Liver (tissue), 9 donors: Measurements from ENCODE around the gene EZR. TPM values are rescaled to one million over a fixed set of nuclear protein-coding genes. Genes with fewer than 3 reads are reported as not detected.

Experiments used
- DNase-seq: peaks from one replicate; pipeline ENCODE4 v3.0.0-alpha.2; 2017; ENCODE audit warnings: low spot score
- H3K27ac ChIP-seq, 2 donors: one replicate each; pipeline ENCODE4 v1.7.0; 2013; ENCODE audit warnings: inconsistent platforms in 2 of 2, low read length in 2 of 2, control low read depth in 1 of 2, low read depth in 1 of 2, mild to moderate bottlenecking in 1 of 2
- H3K27me3 ChIP-seq, 4 donors: one replicate each; pipeline versions ENCODE4 v1.6.1 to v1.7.0; 2013; ENCODE audit warnings: low read length in 3 of 4, inconsistent platforms in 1 of 4, mild to moderate bottlenecking in 1 of 4, moderate library complexity in 1 of 4; ENCODE audit not compliant: control insufficient read depth in 4 of 4, insufficient read depth in 4 of 4
- H3K36me3 ChIP-seq, 4 donors: one replicate each; pipeline versions ENCODE4 v1.6.1 to v1.7.0; 2013; ENCODE audit warnings: low read length in 3 of 4, mild to moderate bottlenecking in 3 of 4, low read depth in 1 of 4, moderate library complexity in 1 of 4; ENCODE audit not compliant: control insufficient read depth in 4 of 4, insufficient read depth in 3 of 4
- H3K4me1 ChIP-seq, 4 donors: one replicate each; pipeline versions ENCODE4 v1.6.1 to v1.7.0; 2013; ENCODE audit warnings: low read length in 3 of 4, mild to moderate bottlenecking in 3 of 4, moderate library complexity in 1 of 4; ENCODE audit not compliant: control insufficient read depth in 4 of 4, insufficient read depth in 4 of 4
- H3K4me3 ChIP-seq, 3 donors: one replicate each; pipeline versions ENCODE4 v1.6.1 to v1.7.0; 2013; ENCODE audit warnings: low read length in 3 of 3, control low read depth in 1 of 3, low read depth in 1 of 3, mild to moderate bottlenecking in 1 of 3
- H3K9ac ChIP-seq, 2 donors: one replicate each; pipeline ENCODE4 v1.7.0; 2013; ENCODE audit warnings: low read length in 2 of 2, mild to moderate bottlenecking in 2 of 2, moderate library complexity in 2 of 2, control low read depth in 1 of 2, low read depth in 1 of 2
- H3K9me3 ChIP-seq, 4 donors: one replicate each; pipeline versions ENCODE4 v1.6.1 to v1.7.0; 2013; ENCODE audit warnings: low read length in 3 of 4; ENCODE audit not compliant: control insufficient read depth in 4 of 4
- ATF3 ChIP-seq: IDR thresholded peaks from 2 replicates; pipeline ENCODE4 v1.6.1; 2016; ENCODE audit warnings: antibody characterized with exemption
- EGR1 ChIP-seq, 2 donors: IDR thresholded peaks; 2 replicates each; pipeline ENCODE4 v1.6.1; 2016 to 2018; ENCODE audit warnings: antibody characterized with exemption in 2 of 2, low read depth in 2 of 2
- FOXA1 ChIP-seq: IDR thresholded peaks from 2 replicates; pipeline ENCODE4 v1.6.1; 2016; ENCODE audit warnings: antibody characterized with exemption
- FOXA2 ChIP-seq: IDR thresholded peaks from 2 replicates; pipeline ENCODE4 v1.6.1; 2016; ENCODE audit warnings: antibody characterized with exemption
- GABPA ChIP-seq, 2 donors: IDR thresholded peaks in 1 of 2; conservative IDR thresholded peaks in 1 of 2; 2 replicates each; pipeline ENCODE4 v1.6.1; 2016; ENCODE audit warnings: antibody characterized with exemption in 2 of 2, mild to moderate bottlenecking in 1 of 2, moderate library complexity in 1 of 2
- HNF4A ChIP-seq, 2 donors: conservative IDR thresholded peaks; 2 replicates each; pipeline ENCODE4 v1.6.1; 2016; ENCODE audit warnings: antibody characterized with exemption in 2 of 2, mild to moderate bottlenecking in 2 of 2
- HNF4G ChIP-seq: IDR thresholded peaks from 2 replicates; pipeline ENCODE4 v1.6.1; 2016; ENCODE audit warnings: antibody characterized with exemption
- JUND ChIP-seq, 2 donors: IDR thresholded peaks; 2 replicates each; pipeline ENCODE4 v1.6.1; 2016; ENCODE audit warnings: antibody characterized with exemption in 2 of 2
- NR2F2 ChIP-seq: IDR thresholded peaks from 2 replicates; pipeline ENCODE4 v1.6.1; 2016; ENCODE audit warnings: antibody characterized with exemption
- RAD21 ChIP-seq, 2 donors: IDR thresholded peaks; 2 replicates each; pipeline ENCODE4 v1.6.1; 2016; ENCODE audit warnings: antibody characterized with exemption in 2 of 2, mild to moderate bottlenecking in 2 of 2
- RXRA ChIP-seq, 2 donors: IDR thresholded peaks; 2 replicates each; pipeline ENCODE4 v1.6.1; 2017 to 2018; ENCODE audit warnings: antibody characterized with exemption in 2 of 2, mild to moderate bottlenecking in 1 of 2
- SP1 ChIP-seq: IDR thresholded peaks from 2 replicates; pipeline ENCODE4 v1.6.1; 2018; ENCODE audit warnings: antibody characterized with exemption, mild to moderate bottlenecking
- TAF1 ChIP-seq: conservative IDR thresholded peaks from 2 replicates; pipeline ENCODE4 v1.6.1; 2016; ENCODE audit warnings: antibody characterized with exemption, mild to moderate bottlenecking
- YY1 ChIP-seq: IDR thresholded peaks from 2 replicates; pipeline ENCODE4 v1.6.1; 2016; ENCODE audit warnings: antibody characterized with exemption, mild to moderate bottlenecking
- WGBS: extraction: QIAGEN DNeasy Blood & Tissue Kit; methylation state at CpG from one replicate; pipeline ENCODE4 v1.1.7; 2013; 5-methylcytosine and 5-hydroxymethylcytosine counted together
- polyA plus RNA-seq, 2 donors: library from polyadenylated mRNA; stranded (reverse) in 1 of 2; unstranded in 1 of 2; fragments of 200-250 nt in 1 of 2; fragments of >200 nt in 1 of 2; fragmentation: Nextera tagmentation in 1 of 2; extraction: Ambion mirVana in 1 of 2; gene quantifications; one replicate each; pipeline versions ENCODE4 v1.2.1 to v1.2.3, GENCODE V29; 2013 to 2015
- total RNA-seq, 2 donors: library from RNA; depleted of rRNA; stranded (reverse); fragments of >200 nt; gene quantifications; one replicate each; pipeline ENCODE4 v1.2.3, GENCODE V29; 2014
- TF ChIP-seq, protein P1 (sequence below): IDR thresholded peaks from 2 replicates; pipeline ENCODE4 v1.6.1; 2016; ENCODE audit warnings: antibody characterized with exemption, mild to moderate bottlenecking
- TF ChIP-seq, protein P2 (sequence below): IDR thresholded peaks from 2 replicates; pipeline ENCODE4 v1.6.1; 2016; ENCODE audit warnings: antibody characterized with exemption
- TF ChIP-seq, protein P3 (sequence below): fragments of 150-350 bp; IDR thresholded peaks from 2 replicates; pipeline ENCODE4 v1.5.1; 2017; ENCODE audit warnings: improper control_type of control experiment, low read depth, low read length; ENCODE audit not compliant: missing input control
- donor health status: healthy.
- donor health status: healthy.
- donor health status: healthy.
- donor health status: healthy.
- donor health status: healthy.

The EZR gene
- total and polyA plus RNA-seq, 4 donors = 22.0 to 35.4 (median 25.4) TPM

- TF ChIP-seq, protein P1, sequence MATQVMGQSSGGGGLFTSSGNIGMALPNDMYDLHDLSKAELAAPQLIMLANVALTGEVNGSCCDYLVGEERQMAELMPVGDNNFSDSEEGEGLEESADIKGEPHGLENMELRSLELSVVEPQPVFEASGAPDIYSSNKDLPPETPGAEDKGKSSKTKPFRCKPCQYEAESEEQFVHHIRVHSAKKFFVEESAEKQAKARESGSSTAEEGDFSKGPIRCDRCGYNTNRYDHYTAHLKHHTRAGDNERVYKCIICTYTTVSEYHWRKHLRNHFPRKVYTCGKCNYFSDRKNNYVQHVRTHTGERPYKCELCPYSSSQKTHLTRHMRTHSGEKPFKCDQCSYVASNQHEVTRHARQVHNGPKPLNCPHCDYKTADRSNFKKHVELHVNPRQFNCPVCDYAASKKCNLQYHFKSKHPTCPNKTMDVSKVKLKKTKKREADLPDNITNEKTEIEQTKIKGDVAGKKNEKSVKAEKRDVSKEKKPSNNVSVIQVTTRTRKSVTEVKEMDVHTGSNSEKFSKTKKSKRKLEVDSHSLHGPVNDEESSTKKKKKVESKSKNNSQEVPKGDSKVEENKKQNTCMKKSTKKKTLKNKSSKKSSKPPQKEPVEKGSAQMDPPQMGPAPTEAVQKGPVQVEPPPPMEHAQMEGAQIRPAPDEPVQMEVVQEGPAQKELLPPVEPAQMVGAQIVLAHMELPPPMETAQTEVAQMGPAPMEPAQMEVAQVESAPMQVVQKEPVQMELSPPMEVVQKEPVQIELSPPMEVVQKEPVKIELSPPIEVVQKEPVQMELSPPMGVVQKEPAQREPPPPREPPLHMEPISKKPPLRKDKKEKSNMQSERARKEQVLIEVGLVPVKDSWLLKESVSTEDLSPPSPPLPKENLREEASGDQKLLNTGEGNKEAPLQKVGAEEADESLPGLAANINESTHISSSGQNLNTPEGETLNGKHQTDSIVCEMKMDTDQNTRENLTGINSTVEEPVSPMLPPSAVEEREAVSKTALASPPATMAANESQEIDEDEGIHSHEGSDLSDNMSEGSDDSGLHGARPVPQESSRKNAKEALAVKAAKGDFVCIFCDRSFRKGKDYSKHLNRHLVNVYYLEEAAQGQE = no peak
- no peak for TF ChIP-seq GABPA (IDR thresholded peaks at IDR 0.05 in 1 of 2, conservative IDR thresholded peaks at IDR 0.05 in 1 of 2)
These were observed 15.4 kb downstream of the EZR start (continued) for GRCh38 chr6:158803733-158804143.

- DNase-seq = no peak
- 88% methylated on average over 7 of the region's 7 CpGs for WGBS
- Histone ChIP-seq H3K9me3 (no peaks in the 10 kb centered on the region), H3K27me3 (no peaks in the 10 kb centered on the region), H3K4me1 (peaks cover 9 to 53% (median 30%) of the 10 kb centered on the region in 4 donors), H3K27ac (peak overlapping the region in 1 of 2 donors; percentile 54), H3K36me3 (no peaks in the 10 kb centered on the region), H3K4me3 (no peak overlapping the region), H3K9ac (no peak overlapping the region)
- TF ChIP-seq ATF3 = no peak
- TF ChIP-seq HNF4A (conservative IDR thresholded peaks at IDR 0.05) = peak in 1 of 2 donors; percentile 8
These were observed 17.4 kb downstream of the EZR start for GRCh38 chr6:158801655-158802294.

DNA sequence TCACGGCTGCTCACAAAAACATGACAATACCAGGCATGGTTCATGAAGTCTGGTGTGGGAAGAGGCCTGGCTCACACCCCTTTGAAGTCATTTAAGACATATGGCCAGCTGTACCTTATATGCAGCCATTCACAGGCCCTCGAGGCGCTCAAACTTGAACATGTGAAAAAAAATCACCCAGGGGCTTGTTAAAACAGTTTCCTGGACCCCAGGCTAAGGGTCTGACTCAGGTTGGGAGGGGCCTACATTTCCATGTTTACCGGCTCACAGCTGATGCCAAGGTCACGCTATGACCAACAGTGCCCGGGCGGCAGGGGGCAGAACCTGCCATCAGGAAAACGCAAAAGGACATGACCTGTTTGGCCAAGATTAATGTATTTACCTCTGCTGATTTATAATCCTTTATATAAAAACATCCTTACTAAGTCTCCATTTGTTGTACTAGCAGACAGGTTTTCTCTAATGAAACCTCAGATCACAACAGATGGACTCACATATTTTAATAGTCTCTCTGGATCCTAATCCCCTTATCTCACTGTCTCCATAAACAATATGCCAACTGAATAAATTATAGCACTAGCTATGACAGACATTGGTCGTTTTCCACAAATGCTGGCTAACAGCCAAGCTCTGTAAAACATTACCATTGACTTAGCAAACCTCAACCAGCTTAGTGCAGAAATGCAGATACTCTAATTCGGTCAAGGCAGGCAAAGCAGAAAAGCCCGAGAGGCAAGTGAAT, 19.9 kb downstream of the EZR start:
- peak overlapping the region in 1 of 2 donors; percentile 92 for H3K9ac ChIP-seq
- WGBS = 21% methylated on average over 11 of the region's 11 CpGs
- H3K36me3 ChIP-seq = no peaks in the 10 kb centered on the region
- no peaks in the 10 kb centered on the region for H3K27me3 ChIP-seq
- no peaks in the 10 kb centered on the region for H3K9me3 ChIP-seq
- H3K27ac ChIP-seq = peak overlapping the region; percentile 83 to 87
- H3K4me3 ChIP-seq = no peak overlapping the region
- H3K4me1 ChIP-seq = peaks cover 9 to 53% (median 30%) of the 10 kb centered on the region in 4 donors
- DNase-seq = no peak
- TF ChIP-seq HNF4G = no peak
- peak; percentile 74 for TF ChIP-seq SP1
- TF ChIP-seq ATF3 = no peak
- no peak for TF ChIP-seq TAF1
- peak; percentile 56 to 70 for TF ChIP-seq HNF4A (conservative IDR thresholded peaks at IDR 0.05)
- peak; percentile 30 for TF ChIP-seq NR2F2
- TF ChIP-seq, protein P2, sequence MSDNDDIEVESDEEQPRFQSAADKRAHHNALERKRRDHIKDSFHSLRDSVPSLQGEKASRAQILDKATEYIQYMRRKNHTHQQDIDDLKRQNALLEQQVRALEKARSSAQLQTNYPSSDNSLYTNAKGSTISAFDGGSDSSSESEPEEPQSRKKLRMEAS = no peak
- TF ChIP-seq, protein P1 = no peak
- TF ChIP-seq RAD21 (IDR thresholded peaks at IDR 0.05) = peak; percentile 43 to 59
- TF ChIP-seq YY1 = peak; percentile 36
- no peak for TF ChIP-seq EGR1 (IDR thresholded peaks at IDR 0.05; ENCODE audit: low read depth in 2 of 2)
- TF ChIP-seq RXRA (IDR thresholded peaks at IDR 0.05) = peak; percentile 83 to 84
- TF ChIP-seq, protein P3, sequence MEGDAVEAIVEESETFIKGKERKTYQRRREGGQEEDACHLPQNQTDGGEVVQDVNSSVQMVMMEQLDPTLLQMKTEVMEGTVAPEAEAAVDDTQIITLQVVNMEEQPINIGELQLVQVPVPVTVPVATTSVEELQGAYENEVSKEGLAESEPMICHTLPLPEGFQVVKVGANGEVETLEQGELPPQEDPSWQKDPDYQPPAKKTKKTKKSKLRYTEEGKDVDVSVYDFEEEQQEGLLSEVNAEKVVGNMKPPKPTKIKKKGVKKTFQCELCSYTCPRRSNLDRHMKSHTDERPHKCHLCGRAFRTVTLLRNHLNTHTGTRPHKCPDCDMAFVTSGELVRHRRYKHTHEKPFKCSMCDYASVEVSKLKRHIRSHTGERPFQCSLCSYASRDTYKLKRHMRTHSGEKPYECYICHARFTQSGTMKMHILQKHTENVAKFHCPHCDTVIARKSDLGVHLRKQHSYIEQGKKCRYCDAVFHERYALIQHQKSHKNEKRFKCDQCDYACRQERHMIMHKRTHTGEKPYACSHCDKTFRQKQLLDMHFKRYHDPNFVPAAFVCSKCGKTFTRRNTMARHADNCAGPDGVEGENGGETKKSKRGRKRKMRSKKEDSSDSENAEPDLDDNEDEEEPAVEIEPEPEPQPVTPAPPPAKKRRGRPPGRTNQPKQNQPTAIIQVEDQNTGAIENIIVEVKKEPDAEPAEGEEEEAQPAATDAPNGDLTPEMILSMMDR = peak; percentile 7
- peak; percentile 59 for TF ChIP-seq FOXA1
- peak; percentile 36 to 40 for TF ChIP-seq JUND (IDR thresholded peaks at IDR 0.05)
- no peak for TF ChIP-seq GABPA (IDR thresholded peaks at IDR 0.05 in 1 of 2, conservative IDR thresholded peaks at IDR 0.05 in 1 of 2)
- TF ChIP-seq FOXA2 = peak; percentile 57
